ENCODE results near the gene LDAF1.

LDAF1 gene

DNA sequence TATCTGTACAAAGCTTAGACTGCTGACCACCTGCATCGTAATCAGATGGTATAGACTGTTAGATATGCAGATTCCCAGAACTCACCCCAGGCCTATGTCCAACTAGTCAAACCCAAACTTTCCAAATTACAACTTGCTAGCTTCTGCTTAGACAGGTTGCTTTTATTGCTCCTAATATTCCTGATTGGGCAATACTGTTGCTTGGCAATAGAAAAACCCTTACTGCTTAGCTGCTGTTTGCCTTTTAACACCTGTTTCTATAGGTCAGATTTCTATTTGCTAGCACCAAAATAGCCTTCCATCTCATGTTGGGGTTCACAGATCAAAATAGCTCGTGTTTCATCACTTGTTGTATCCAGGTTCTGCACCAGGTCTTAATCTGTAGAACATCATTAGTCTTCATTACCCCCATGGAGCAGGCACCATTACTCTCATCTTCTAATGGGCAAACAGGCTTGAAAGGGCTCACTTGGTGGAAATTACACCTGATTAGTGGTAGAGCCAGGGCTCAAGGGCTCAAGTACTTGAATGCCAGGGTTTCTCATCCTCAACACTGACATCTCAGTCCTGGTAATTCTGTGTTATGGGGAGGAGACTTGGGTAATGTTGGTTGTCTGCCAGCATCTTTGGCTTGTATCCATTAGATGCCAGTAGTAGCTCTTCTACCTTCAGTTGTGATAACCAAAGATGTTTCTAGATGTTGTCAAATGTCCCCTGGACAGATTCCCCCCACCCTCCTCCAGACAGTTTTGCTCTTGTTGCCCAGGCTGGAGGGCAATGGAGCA is 50.2 kb downstream of the LDAF1 start:
- no peak overlapping the region for H3K4me3 ChIP-seq (replicated peaks; ENCODE audit: insufficient read depth, low read length)
- peaks cover 4% of the 10 kb centered on the region for H3K27me3 ChIP-seq (ENCODE audit: insufficient read depth, poor library complexity, severe bottlenecking)
- DNase-seq (ENCODE audit: low read depth in 1 of 2, low spot score in 1 of 2), result no peak
- TF ChIP-seq, protein P1, sequence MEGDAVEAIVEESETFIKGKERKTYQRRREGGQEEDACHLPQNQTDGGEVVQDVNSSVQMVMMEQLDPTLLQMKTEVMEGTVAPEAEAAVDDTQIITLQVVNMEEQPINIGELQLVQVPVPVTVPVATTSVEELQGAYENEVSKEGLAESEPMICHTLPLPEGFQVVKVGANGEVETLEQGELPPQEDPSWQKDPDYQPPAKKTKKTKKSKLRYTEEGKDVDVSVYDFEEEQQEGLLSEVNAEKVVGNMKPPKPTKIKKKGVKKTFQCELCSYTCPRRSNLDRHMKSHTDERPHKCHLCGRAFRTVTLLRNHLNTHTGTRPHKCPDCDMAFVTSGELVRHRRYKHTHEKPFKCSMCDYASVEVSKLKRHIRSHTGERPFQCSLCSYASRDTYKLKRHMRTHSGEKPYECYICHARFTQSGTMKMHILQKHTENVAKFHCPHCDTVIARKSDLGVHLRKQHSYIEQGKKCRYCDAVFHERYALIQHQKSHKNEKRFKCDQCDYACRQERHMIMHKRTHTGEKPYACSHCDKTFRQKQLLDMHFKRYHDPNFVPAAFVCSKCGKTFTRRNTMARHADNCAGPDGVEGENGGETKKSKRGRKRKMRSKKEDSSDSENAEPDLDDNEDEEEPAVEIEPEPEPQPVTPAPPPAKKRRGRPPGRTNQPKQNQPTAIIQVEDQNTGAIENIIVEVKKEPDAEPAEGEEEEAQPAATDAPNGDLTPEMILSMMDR (IDR thresholded peaks at IDR 0.05; ENCODE audit: insufficient read depth, low read length), result no peak
- no peak for TF ChIP-seq GABPA (IDR thresholded peaks at IDR 0.05; ENCODE audit: low read depth)
- TF ChIP-seq POLR2AphosphoS5 (IDR thresholded peaks at IDR 0.05; ENCODE audit: low read depth), result no peak
- TF ChIP-seq, protein P2, sequence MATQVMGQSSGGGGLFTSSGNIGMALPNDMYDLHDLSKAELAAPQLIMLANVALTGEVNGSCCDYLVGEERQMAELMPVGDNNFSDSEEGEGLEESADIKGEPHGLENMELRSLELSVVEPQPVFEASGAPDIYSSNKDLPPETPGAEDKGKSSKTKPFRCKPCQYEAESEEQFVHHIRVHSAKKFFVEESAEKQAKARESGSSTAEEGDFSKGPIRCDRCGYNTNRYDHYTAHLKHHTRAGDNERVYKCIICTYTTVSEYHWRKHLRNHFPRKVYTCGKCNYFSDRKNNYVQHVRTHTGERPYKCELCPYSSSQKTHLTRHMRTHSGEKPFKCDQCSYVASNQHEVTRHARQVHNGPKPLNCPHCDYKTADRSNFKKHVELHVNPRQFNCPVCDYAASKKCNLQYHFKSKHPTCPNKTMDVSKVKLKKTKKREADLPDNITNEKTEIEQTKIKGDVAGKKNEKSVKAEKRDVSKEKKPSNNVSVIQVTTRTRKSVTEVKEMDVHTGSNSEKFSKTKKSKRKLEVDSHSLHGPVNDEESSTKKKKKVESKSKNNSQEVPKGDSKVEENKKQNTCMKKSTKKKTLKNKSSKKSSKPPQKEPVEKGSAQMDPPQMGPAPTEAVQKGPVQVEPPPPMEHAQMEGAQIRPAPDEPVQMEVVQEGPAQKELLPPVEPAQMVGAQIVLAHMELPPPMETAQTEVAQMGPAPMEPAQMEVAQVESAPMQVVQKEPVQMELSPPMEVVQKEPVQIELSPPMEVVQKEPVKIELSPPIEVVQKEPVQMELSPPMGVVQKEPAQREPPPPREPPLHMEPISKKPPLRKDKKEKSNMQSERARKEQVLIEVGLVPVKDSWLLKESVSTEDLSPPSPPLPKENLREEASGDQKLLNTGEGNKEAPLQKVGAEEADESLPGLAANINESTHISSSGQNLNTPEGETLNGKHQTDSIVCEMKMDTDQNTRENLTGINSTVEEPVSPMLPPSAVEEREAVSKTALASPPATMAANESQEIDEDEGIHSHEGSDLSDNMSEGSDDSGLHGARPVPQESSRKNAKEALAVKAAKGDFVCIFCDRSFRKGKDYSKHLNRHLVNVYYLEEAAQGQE (IDR thresholded peaks at IDR 0.05; ENCODE audit: insufficient replicate concordance, low read depth), result no peak
- no peak for TF ChIP-seq SPI1 (IDR thresholded peaks at IDR 0.05; ENCODE audit: borderline replicate concordance, low read depth)
- H3K27ac ChIP-seq (replicated peaks), result no peak overlapping the region

DNA sequence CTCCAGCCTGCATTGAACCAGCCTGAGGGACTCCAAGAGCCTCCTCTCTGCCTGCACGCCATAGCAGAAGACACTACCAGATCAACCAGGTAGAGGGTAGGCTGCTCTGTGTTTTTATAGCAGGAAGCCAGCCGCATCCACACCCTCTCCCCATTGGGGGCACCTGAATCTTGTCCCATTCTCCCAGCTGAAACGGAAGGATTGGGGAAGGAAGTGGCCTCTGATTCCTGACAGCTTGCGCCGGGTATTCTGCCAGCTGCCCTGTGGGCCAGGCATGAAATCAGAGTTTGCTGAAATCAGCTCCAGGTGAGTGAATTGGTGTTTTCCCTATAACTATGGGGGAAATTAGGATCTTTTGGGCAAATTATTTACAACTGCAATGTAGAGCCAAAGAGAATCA is 53.0 kb downstream of the LDAF1 start, which contains the start of gene ZP2:
Gene ZP2 (minus strand): TSS at position 89 of the 400 bp plus-strand sequence. CDS start 27 bp downstream, at position 62.
- H3K27me3 ChIP-seq (ENCODE audit: insufficient read depth, poor library complexity, severe bottlenecking), result no peaks in the 10 kb centered on the region

DNA sequence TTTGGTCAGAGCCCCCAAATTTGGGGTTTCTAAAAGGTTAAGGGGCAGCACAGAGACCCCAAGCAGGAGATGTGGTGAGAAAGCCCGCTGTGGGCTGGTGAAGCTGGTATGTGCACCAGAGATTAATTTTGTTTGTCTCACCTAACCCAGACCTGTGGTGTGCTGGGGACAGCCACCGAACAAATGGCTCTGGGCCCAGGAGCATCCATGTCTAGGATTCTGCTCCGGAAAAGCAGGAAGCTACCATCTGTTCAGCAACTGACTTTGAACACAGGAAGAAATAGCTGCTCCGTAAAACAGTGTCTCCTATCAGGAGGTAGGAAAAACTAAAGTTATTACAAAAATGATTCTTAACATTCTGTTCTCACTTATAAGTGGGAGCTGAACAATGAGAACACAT is 55.6 kb downstream of the LDAF1 start:
- Histone ChIP-seq H3K27ac (replicated peaks) (no peak overlapping the region), H3K27me3 (ENCODE audit: insufficient read depth, poor library complexity, severe bottlenecking) (no peaks in the 10 kb centered on the region), H3K4me3 (replicated peaks; ENCODE audit: insufficient read depth, low read length) (no peak overlapping the region)
- no peak for TF ChIP-seq SPI1 (IDR thresholded peaks at IDR 0.05; ENCODE audit: borderline replicate concordance, low read depth)
- TF ChIP-seq GABPA (IDR thresholded peaks at IDR 0.05; ENCODE audit: low read depth), result no peak
- TF ChIP-seq, protein P2 (IDR thresholded peaks at IDR 0.05; ENCODE audit: insufficient replicate concordance, low read depth), result no peak
- TF ChIP-seq POLR2AphosphoS5 (IDR thresholded peaks at IDR 0.05; ENCODE audit: low read depth), result no peak
- TF ChIP-seq, protein P1 (IDR thresholded peaks at IDR 0.05; ENCODE audit: insufficient read depth, low read length), result no peak
- no peak for DNase-seq (ENCODE audit: low read depth in 1 of 2, low spot score in 1 of 2)

More for the DNA sequence above, 53.0 kb downstream of the LDAF1 start, which contains the start of gene ZP2:
- H3K27ac ChIP-seq (replicated peaks), result no peak within 1 kb of the TSS
- H3K4me3 ChIP-seq (replicated peaks; ENCODE audit: insufficient read depth, low read length), result no peak within 1 kb of the TSS
- TF ChIP-seq GABPA (IDR thresholded peaks at IDR 0.05; ENCODE audit: low read depth) (no peak), POLR2AphosphoS5 (IDR thresholded peaks at IDR 0.05; ENCODE audit: low read depth) (no peak), SPI1 (IDR thresholded peaks at IDR 0.05; ENCODE audit: borderline replicate concordance, low read depth) (no peak)
- TF ChIP-seq, protein P2 (IDR thresholded peaks at IDR 0.05; ENCODE audit: insufficient replicate concordance, low read depth), result no peak
- TF ChIP-seq, protein P1 (IDR thresholded peaks at IDR 0.05; ENCODE audit: insufficient read depth, low read length), result no peak
- no peak for DNase-seq (ENCODE audit: low read depth in 1 of 2, low spot score in 1 of 2)
